ENCODE data around the gene EXT2.

Gene EXT2

GRCh38 chr11:44199298-44199697 lies 103.8 kb downstream of the EXT2 start:
- TF ChIP-seq GABPA (IDR thresholded peaks at IDR 0.05; ENCODE audit: low read depth), result no peak
- no peak for TF ChIP-seq POLR2AphosphoS5 (IDR thresholded peaks at IDR 0.05; ENCODE audit: low read depth)
- no peak for TF ChIP-seq CTCF (IDR thresholded peaks at IDR 0.05; ENCODE audit: insufficient read depth, low read length)
- TF ChIP-seq SPI1 (IDR thresholded peaks at IDR 0.05; ENCODE audit: borderline replicate concordance, low read depth), result no peak
- no peak for TF ChIP-seq REST (IDR thresholded peaks at IDR 0.05; ENCODE audit: insufficient replicate concordance, low read depth)
- no peak overlapping the region for H3K4me3 ChIP-seq (replicated peaks; ENCODE audit: insufficient read depth, low read length)
- no peak overlapping the region for H3K27ac ChIP-seq (replicated peaks)
- no peak for DNase-seq (ENCODE audit: low read depth in 1 of 2, low spot score in 1 of 2)
- H3K27me3 ChIP-seq (ENCODE audit: insufficient read depth, poor library complexity, severe bottlenecking), result no peaks in the 10 kb centered on the region

- no peak overlapping the region for H3K27ac ChIP-seq (replicated peaks)
- no peak for TF ChIP-seq SPI1 (IDR thresholded peaks at IDR 0.05; ENCODE audit: borderline replicate concordance, low read depth)
- TF ChIP-seq GABPA (IDR thresholded peaks at IDR 0.05; ENCODE audit: low read depth), result no peak
- no peak for TF ChIP-seq CTCF (IDR thresholded peaks at IDR 0.05; ENCODE audit: insufficient read depth, low read length)
- TF ChIP-seq POLR2AphosphoS5 (IDR thresholded peaks at IDR 0.05; ENCODE audit: low read depth), result no peak
- TF ChIP-seq REST (IDR thresholded peaks at IDR 0.05; ENCODE audit: insufficient replicate concordance, low read depth), result no peak
- DNase-seq (ENCODE audit: low read depth in 1 of 2, low spot score in 1 of 2), result no peak
Observed at GRCh38 chr11:44199816-44200215, 104.3 kb downstream of the EXT2 start.

GRCh38 chr11:44203270-44204043 lies 108.0 kb downstream of the EXT2 start:
- Histone ChIP-seq H3K27ac (replicated peaks) (no peak overlapping the region), H3K27me3 (ENCODE audit: insufficient read depth, poor library complexity, severe bottlenecking) (no peaks in the 10 kb centered on the region), H3K4me3 (replicated peaks; ENCODE audit: insufficient read depth, low read length) (no peak overlapping the region)
- TF ChIP-seq REST (IDR thresholded peaks at IDR 0.05; ENCODE audit: insufficient replicate concordance, low read depth) (no peak), POLR2AphosphoS5 (IDR thresholded peaks at IDR 0.05; ENCODE audit: low read depth) (no peak), CTCF (IDR thresholded peaks at IDR 0.05; ENCODE audit: insufficient read depth, low read length) (no peak), GABPA (IDR thresholded peaks at IDR 0.05; ENCODE audit: low read depth) (no peak), SPI1 (IDR thresholded peaks at IDR 0.05; ENCODE audit: borderline replicate concordance, low read depth) (no peak)
- no peak for DNase-seq (ENCODE audit: low read depth in 1 of 2, low spot score in 1 of 2)

More at GRCh38 chr11:44199816-44200215, 104.3 kb downstream of the EXT2 start:
- Histone ChIP-seq H3K27me3 (ENCODE audit: insufficient read depth, poor library complexity, severe bottlenecking) (no peaks in the 10 kb centered on the region), H3K4me3 (replicated peaks; ENCODE audit: insufficient read depth, low read length) (no peak overlapping the region)

Data from HL-60 (cell line).